Fibroblast of villous mesenchyme (primary cell): ENCODE data around the gene SH3RF3. TPM values are rescaled to one million over a fixed set of nuclear protein-coding genes. Genes with fewer than 3 reads are reported as not detected.

ENCODE experiments used
- DNase-seq: peaks from one replicate; pipeline ENCODE4 v3.0.0-alpha.2; 2010; ENCODE audit warnings: low read depth
- H3K4me3 ChIP-seq: 2 replicates; pipeline ENCODE4 v1.5.1; 2011; ENCODE audit warnings: low read depth, mild to moderate bottlenecking, low read length
- CTCF ChIP-seq: IDR thresholded peaks from 2 replicates; pipeline ENCODE4 v1.5.1; 2012; ENCODE audit warnings: low read depth, mild to moderate bottlenecking, low read length; ENCODE audit not compliant: insufficient read depth
- total RNA-seq: library from RNA; depleted of rRNA; stranded (reverse); fragments of >200 nt; gene quantifications from 2 replicates; pipeline ENCODE4 v1.2.3, GENCODE V29; 2012

The SH3RF3 gene
- total RNA-seq, 1 donor = 13.4 TPM

- TF ChIP-seq CTCF = no peak
- DNase-seq = no peak
- no peak overlapping the region for H3K4me3 ChIP-seq
These were observed 175.2 kb downstream of the SH3RF3 start for GRCh38 chr2:109304242-109304641.

- TF ChIP-seq CTCF = no peak
- H3K4me3 ChIP-seq = no peak overlapping the region
- DNase-seq = no peak
These were observed 175.9 kb downstream of the SH3RF3 start for GRCh38 chr2:109304731-109305470.

GRCh38 chr2:109305490-109306167 is 176.6 kb downstream of the SH3RF3 start:
- no peak for TF ChIP-seq CTCF
- no peak overlapping the region for H3K4me3 ChIP-seq
- DNase-seq = no peak

- no peak overlapping the region for H3K4me3 ChIP-seq
- TF ChIP-seq CTCF = no peak
- DNase-seq = no peak
These were observed 177.2 kb downstream of the SH3RF3 start for GRCh38 chr2:109306190-109306589.

- TF ChIP-seq CTCF = no peak
- DNase-seq = no peak
- no peak overlapping the region for H3K4me3 ChIP-seq
These were observed 182.8 kb downstream of the SH3RF3 start for GRCh38 chr2:109311771-109312170.

- no peak for TF ChIP-seq CTCF
- DNase-seq = no peak
- H3K4me3 ChIP-seq = no peak overlapping the region
These were observed 183.9 kb downstream of the SH3RF3 start for GRCh38 chr2:109312902-109313301.

GRCh38 chr2:109313343-109313742 is 184.3 kb downstream of the SH3RF3 start:
- DNase-seq = no peak
- H3K4me3 ChIP-seq = no peak overlapping the region
- no peak for TF ChIP-seq CTCF
